Measurements from ENCODE around the gene SLC25A21.

The SLC25A21 gene

DNA sequence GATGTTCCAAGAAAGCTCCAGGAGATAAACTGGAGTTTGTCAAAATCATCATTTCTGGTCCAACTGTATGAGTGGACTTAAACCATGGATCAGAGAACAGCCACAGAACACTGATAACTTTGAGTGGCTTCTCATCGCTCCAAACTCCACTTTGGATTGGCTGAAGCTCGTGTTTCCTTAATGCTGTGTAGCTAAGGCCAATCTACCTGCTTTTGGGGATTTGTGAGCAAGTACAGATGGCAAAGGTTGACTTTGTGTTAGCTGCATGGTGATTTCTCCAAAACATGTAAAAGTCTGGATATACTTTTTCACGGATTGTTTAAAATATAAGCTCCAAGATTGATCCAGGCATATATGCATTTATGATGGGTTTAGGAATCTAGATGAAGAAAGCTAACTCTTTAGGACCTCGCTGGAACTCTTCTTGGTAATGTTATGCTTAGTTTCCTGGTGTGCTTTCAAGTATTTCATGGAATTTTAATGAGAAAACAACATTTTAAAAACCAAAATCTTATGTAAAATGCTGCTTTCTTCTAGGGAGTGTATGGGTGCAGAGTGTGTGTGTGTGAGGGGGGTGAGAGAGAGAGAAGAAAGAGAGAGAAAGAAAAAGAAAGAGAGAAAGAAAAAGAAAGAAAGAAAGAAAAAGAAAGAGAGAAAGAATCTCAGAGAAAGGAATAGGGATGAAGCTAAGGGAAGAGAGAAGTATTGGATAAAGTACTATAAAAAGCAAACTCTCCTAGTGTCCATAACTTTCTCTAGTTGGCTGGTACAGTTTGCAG lies 522.3 kb downstream of the SLC25A21 start:
- in situ Hi-C loops (cut with HindIII; ENCODE audit: low sequenced_read_pairs) = no loop called here
- no peak overlapping the region for H3K4me3 ChIP-seq (ENCODE audit: low read depth, low read length)
- TF ChIP-seq, protein P1, sequence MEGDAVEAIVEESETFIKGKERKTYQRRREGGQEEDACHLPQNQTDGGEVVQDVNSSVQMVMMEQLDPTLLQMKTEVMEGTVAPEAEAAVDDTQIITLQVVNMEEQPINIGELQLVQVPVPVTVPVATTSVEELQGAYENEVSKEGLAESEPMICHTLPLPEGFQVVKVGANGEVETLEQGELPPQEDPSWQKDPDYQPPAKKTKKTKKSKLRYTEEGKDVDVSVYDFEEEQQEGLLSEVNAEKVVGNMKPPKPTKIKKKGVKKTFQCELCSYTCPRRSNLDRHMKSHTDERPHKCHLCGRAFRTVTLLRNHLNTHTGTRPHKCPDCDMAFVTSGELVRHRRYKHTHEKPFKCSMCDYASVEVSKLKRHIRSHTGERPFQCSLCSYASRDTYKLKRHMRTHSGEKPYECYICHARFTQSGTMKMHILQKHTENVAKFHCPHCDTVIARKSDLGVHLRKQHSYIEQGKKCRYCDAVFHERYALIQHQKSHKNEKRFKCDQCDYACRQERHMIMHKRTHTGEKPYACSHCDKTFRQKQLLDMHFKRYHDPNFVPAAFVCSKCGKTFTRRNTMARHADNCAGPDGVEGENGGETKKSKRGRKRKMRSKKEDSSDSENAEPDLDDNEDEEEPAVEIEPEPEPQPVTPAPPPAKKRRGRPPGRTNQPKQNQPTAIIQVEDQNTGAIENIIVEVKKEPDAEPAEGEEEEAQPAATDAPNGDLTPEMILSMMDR (IDR thresholded peaks at IDR 0.05; ENCODE audit: low read depth, low read length) = no peak
- no peak for DNase-seq (ENCODE audit: low read depth, low spot score)

DNA sequence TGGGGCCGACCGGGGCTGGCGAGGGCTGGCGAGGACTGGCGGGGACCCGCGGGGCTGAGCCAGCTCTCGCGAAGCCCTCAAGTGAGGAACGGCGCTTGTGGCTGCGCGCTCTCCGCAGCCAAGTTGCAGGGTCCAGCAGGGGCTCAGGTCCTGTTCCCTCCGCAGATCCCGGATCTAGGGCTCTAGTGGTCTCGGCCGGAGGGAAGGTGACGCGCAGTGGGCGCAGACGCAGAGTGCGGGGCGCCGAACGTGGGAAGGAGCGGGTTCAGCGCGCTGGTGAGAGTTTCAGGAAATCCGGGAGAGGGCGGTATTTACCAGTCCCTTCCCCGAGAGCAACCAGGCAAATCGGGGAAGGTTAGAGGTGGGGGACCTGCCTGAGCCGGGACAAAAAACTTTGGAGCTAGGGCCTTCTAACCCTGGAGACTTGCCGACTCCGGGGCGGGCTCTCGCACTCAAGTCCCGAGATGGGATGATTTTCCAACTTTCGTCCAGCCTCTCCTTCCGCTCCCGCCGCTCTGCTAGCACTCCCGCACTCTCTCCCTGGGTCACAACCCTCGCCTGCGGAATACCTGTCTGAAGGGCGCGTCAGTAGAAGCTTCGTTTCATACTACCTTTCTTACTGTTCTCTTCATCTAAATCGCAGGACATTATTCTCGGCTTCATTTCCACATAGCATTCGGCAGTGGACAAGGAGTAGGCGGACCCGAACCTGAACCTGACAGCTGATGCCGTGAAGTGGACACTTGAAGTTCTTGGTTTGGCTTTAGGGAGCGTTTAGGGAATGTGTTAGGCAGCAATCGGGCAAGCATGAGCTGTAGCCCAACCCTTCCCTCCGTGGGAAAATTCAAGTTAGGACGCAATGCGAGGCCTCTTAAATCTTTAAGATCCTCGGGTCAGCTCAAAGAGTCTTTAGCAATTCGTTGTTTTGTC lies 524.3 kb downstream of the SLC25A21 start:
- peak overlapping the region; percentile 38 for H3K4me3 ChIP-seq (ENCODE audit: low read depth, low read length)
- in situ Hi-C loops (cut with HindIII; ENCODE audit: low sequenced_read_pairs) = no loop called here
- DNase-seq (ENCODE audit: low read depth, low spot score) = peak; percentile 55
- TF ChIP-seq, protein P1 (IDR thresholded peaks at IDR 0.05; ENCODE audit: low read depth, low read length) = peak; percentile 61

DNA sequence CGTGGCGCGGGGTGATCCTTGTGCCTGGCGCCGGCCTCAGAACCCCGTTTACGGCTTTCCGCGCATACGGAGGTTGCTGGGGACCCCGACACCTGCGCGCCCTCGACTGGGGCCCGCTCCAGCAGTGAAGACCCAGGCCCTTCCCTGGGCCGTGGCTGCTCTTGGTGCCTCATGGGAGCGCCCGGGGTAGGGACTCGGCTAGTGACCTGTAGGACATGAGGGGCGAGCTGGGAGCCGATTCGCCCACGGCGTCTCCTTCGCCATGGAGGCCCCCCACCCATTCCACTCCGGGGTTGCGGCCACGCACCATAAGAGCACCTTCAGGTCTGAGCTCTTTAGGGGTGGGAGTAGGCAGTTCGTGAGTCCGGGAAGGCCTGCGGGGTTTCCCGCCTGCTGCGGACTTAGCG lies 525.0 kb downstream of the SLC25A21 start:
- in situ Hi-C loops (cut with HindIII; ENCODE audit: low sequenced_read_pairs) = no loop called here
- TF ChIP-seq, protein P1 (IDR thresholded peaks at IDR 0.05; ENCODE audit: low read depth, low read length) = no peak
- DNase-seq (ENCODE audit: low read depth, low spot score) = no peak
- H3K4me3 ChIP-seq (ENCODE audit: low read depth, low read length) = peak overlapping the region; percentile 38

DNA sequence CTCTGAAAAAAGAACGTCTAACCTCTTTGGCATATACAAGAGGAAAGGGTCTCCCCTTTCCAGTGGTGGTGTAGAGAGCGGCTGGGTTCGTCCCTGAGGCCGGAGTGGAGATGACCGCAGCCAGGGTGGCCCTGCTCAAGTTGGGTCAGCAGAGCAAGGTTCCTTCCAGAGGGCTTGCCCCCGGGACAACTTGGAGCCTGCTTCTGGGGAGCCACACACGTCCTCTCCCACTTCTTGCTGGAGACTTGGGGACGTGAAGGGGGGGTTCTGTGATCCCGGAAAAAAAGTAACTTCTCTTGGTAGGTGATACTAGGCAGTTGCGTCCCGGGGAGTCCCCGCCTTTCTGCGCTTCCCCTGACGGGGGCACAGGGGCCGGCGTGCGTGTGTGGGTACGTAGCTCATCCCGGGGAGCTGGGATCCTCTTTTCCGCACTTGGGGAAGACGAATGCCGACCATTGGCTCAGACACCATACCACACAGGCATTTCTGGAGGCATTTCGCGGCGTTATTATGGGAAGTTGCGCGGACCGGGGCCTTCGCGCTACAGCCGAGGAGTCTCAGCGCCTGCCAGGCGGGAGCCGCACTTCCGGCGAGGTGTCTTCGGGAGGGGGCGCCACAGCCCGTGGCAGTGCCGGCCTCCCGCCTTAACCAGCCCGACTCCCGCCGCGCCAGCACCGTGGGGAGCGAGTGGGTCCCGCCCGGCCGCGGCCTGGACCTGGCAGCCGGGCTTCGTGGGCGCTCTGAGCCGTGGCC lies 525.6 kb downstream of the SLC25A21 start:
- DNase-seq (ENCODE audit: low read depth, low spot score) = no peak
- in situ Hi-C loops (cut with HindIII; ENCODE audit: low sequenced_read_pairs) = no loop called here
- no peak overlapping the region for H3K4me3 ChIP-seq (ENCODE audit: low read depth, low read length)
- TF ChIP-seq, protein P1 (IDR thresholded peaks at IDR 0.05; ENCODE audit: low read depth, low read length) = no peak

DNA sequence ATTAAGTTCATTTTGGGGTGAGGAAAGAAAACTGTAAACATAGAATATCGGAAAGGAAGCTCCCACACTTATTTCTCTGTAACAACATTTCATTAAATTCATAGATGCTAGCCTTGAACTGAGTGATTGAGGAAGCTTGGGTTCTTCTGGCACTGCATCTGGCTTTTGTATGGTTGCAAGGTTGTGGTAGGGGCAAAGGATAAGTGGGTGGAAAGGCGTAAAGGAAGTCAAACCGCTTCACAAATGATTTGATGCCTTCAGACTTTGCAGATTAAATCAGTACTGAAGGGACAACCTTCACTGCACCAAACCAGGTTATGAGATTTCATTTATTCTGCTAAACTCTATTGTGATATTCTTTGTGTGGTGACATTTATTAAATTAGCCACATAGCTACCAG lies 538.8 kb downstream of the SLC25A21 start:
- H3K4me3 ChIP-seq (ENCODE audit: low read depth, low read length) = no peak overlapping the region
- TF ChIP-seq, protein P1 (IDR thresholded peaks at IDR 0.05; ENCODE audit: low read depth, low read length) = no peak
- no peak for DNase-seq (ENCODE audit: low read depth, low spot score)
- in situ Hi-C loops (cut with HindIII; ENCODE audit: low sequenced_read_pairs) = no loop called here
